Sigmoid colon (tissue), 7 donors: Measurements from ENCODE around the gene SGSM1. TPM values are rescaled to one million over a fixed set of nuclear protein-coding genes. Genes with fewer than 3 reads are reported as not detected.

Source experiments
- DNase-seq: peaks from one replicate; pipeline ENCODE4 v3.0.0-alpha.2; 2019
- H3K27ac ChIP-seq, 4 donors: fragments of 200-600 bp; sonication (generic); one replicate each; pipeline ENCODE4 v1.5.1; 2016 to 2019; ENCODE audit warnings: mild to moderate bottlenecking in 1 of 4
- H3K27me3 ChIP-seq, 3 donors: fragments of 200-600 bp; sonication (generic); one replicate each; pipeline ENCODE4 v1.5.1; 2019; ENCODE audit warnings: mild to moderate bottlenecking in 1 of 3
- H3K36me3 ChIP-seq, 4 donors: fragments of 200-600 bp; sonication (generic); one replicate each; pipeline ENCODE4 v1.5.1; 2016 to 2019
- H3K4me1 ChIP-seq, 4 donors: fragments of 200-600 bp; sonication (generic); one replicate each; pipeline ENCODE4 v1.5.1; 2017 to 2019
- H3K4me3 ChIP-seq, 4 donors: fragments of 200-600 bp; sonication (generic); one replicate each; pipeline ENCODE4 v1.5.1; 2017 to 2019; ENCODE audit warnings: mild to moderate bottlenecking in 2 of 4, moderate library complexity in 1 of 4
- H3K9me3 ChIP-seq, 4 donors: fragments of 200-600 bp in 3 of 4; sonication (generic) in 3 of 4; one replicate each; pipeline versions ENCODE4 v1.5.1 to v1.6.1; 2013 to 2019
- EP300 ChIP-seq, 4 donors: sonication (generic); formaldehyde crosslinking; IDR thresholded peaks; one replicate each; pipeline ENCODE4 v1.6.1; 2017; ENCODE audit warnings: antibody characterized with exemption in 4 of 4
- POLR2A ChIP-seq, 2 donors: fragments of 450-650 bp; IDR thresholded peaks; one replicate each; pipeline ENCODE4 v1.6.1; 2016; ENCODE audit warnings: antibody characterized with exemption in 2 of 2, mild to moderate bottlenecking in 2 of 2, moderate library complexity in 2 of 2
- POLR2AphosphoS5 ChIP-seq, 4 donors: sonication (generic); formaldehyde crosslinking; IDR thresholded peaks; one replicate each; pipeline ENCODE4 v1.6.1; 2017; ENCODE audit warnings: antibody characterized with exemption in 4 of 4
- WGBS, 2 donors: extraction: QIAGEN DNeasy Blood & Tissue Kit; methylation state at CpG; one replicate each; pipeline ENCODE4 v1.1.7; 2013; 5-methylcytosine and 5-hydroxymethylcytosine counted together
- intact Hi-C: fragments of 100-400 bp; cut with DNase I; formaldehyde crosslinking; loops from one replicate; pipeline ENCODE4 v1.15.1; 2023
- polyA plus RNA-seq, 3 donors: library from polyadenylated mRNA; stranded (reverse); fragments of 200-250 nt; gene quantifications; one replicate each; pipeline ENCODE4 v1.2.3, GENCODE V29; 2013
- total RNA-seq, 4 donors: library from RNA; depleted of rRNA; stranded (reverse); fragments of >200 nt; gene quantifications; one replicate each; pipeline ENCODE4 v1.1.0, GENCODE V29; 2016
- TF ChIP-seq, protein P1 (sequence below), 4 experiments: fragments of 450-650 bp in 3 of 4; fragments of 200-600 bp in 1 of 4; IDR thresholded peaks; one replicate each; pipeline ENCODE4 v1.5.1; 2016 to 2019; ENCODE audit warnings: antibody characterized with exemption in 4 of 4, mild to moderate bottlenecking in 3 of 4, moderate library complexity in 2 of 4
- donor health status: healthy with polysubstance abuse.
- donor health status: Bipolar disorder and iron deficiency.
- donor health status: healthy.

The SGSM1 gene
- total and polyA plus RNA-seq, 7 donors, result 0.46 to 3.6 (median 2.3) TPM

- Histone ChIP-seq H3K4me3 (no peak overlapping the region), H3K27ac (no peak overlapping the region), H3K4me1 (peaks cover 0 to 15% (median 11%) of the 10 kb centered on the region in 4 donors), H3K36me3 (no peaks in the 10 kb centered on the region), H3K9me3 (no peaks in the 10 kb centered on the region), H3K27me3 (no peaks in the 10 kb centered on the region)
- TF ChIP-seq EP300 (IDR thresholded peaks at IDR 0.05) (no peak), POLR2A (IDR thresholded peaks at IDR 0.05) (no peak), POLR2AphosphoS5 (IDR thresholded peaks at IDR 0.05) (no peak)
- TF ChIP-seq, protein P1, sequence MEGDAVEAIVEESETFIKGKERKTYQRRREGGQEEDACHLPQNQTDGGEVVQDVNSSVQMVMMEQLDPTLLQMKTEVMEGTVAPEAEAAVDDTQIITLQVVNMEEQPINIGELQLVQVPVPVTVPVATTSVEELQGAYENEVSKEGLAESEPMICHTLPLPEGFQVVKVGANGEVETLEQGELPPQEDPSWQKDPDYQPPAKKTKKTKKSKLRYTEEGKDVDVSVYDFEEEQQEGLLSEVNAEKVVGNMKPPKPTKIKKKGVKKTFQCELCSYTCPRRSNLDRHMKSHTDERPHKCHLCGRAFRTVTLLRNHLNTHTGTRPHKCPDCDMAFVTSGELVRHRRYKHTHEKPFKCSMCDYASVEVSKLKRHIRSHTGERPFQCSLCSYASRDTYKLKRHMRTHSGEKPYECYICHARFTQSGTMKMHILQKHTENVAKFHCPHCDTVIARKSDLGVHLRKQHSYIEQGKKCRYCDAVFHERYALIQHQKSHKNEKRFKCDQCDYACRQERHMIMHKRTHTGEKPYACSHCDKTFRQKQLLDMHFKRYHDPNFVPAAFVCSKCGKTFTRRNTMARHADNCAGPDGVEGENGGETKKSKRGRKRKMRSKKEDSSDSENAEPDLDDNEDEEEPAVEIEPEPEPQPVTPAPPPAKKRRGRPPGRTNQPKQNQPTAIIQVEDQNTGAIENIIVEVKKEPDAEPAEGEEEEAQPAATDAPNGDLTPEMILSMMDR (IDR thresholded peaks at IDR 0.05), result no peak
- DNase-seq, result no peak
- intact Hi-C loops, result no loop called here
- 31 to 74% methylated on average over 2 of the region's 2 CpGs for WGBS, 2 donors
Measured at GRCh38 chr22:24822471-24822870, 16.5 kb downstream of the SGSM1 start.

- Histone ChIP-seq H3K27ac (no peak overlapping the region), H3K36me3 (no peaks in the 10 kb centered on the region), H3K4me3 (no peak overlapping the region), H3K4me1 (peaks cover 0 to 13% (median 11%) of the 10 kb centered on the region in 4 donors), H3K27me3 (no peaks in the 10 kb centered on the region), H3K9me3 (no peaks in the 10 kb centered on the region)
- intact Hi-C loops, result no loop called here
- no peak for DNase-seq
- TF ChIP-seq, protein P1 (IDR thresholded peaks at IDR 0.05), result no peak
- TF ChIP-seq POLR2AphosphoS5 (IDR thresholded peaks at IDR 0.05) (no peak), EP300 (IDR thresholded peaks at IDR 0.05) (no peak), POLR2A (IDR thresholded peaks at IDR 0.05) (no peak)
- 95% methylated on average over 9 of the region's 9 CpGs for WGBS, 2 donors
Measured at GRCh38 chr22:24823787-24824186, 17.8 kb downstream of the SGSM1 start.

DNA sequence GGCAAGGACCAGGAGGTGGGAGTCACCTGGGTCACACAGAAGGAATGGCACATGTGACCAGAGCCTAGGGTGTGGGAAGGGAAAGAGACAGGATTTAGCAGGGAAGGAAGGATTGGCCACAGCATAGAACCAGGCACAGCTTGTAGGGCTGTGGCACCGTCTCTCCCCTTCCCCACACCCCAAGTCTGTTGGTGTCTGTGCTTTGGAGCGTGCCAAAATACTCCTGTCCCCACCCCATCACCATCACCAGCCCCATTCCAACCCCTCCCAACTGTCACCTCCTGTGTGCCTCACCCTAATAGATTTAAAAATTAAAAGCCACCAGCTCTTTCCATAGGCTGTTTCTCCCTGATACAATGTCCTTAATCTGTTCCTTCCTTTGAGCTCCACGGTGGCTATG, 18.2 kb downstream of the SGSM1 start:
- no peaks in the 10 kb centered on the region for H3K9me3 ChIP-seq
- H3K27me3 ChIP-seq, result no peaks in the 10 kb centered on the region
- peaks cover 0 to 13% (median 11%) of the 10 kb centered on the region in 4 donors for H3K4me1 ChIP-seq
- intact Hi-C loops, result no loop called here
- TF ChIP-seq, protein P1 (IDR thresholded peaks at IDR 0.05), result no peak
- no peak for TF ChIP-seq POLR2AphosphoS5 (IDR thresholded peaks at IDR 0.05)
- TF ChIP-seq EP300 (IDR thresholded peaks at IDR 0.05), result no peak
- TF ChIP-seq POLR2A (IDR thresholded peaks at IDR 0.05), result no peak
- no peak overlapping the region for H3K4me3 ChIP-seq
- H3K36me3 ChIP-seq, result no peaks in the 10 kb centered on the region
- 62 to 74% methylated on average over 3 of the region's 3 CpGs for WGBS, 2 donors
- no peak for DNase-seq
- no peak overlapping the region for H3K27ac ChIP-seq

- Histone ChIP-seq H3K27me3 (no peaks in the 10 kb centered on the region), H3K4me3 (no peak overlapping the region), H3K36me3 (no peaks in the 10 kb centered on the region), H3K27ac (no peak overlapping the region), H3K4me1 (peaks cover 0 to 8% (median 8%) of the 10 kb centered on the region in 4 donors), H3K9me3 (no peaks in the 10 kb centered on the region)
- 92% methylated on average over 4 of the region's 4 CpGs for WGBS, 2 donors
- intact Hi-C loops, result no loop called here
- no peak for DNase-seq
- TF ChIP-seq, protein P1 (IDR thresholded peaks at IDR 0.05), result no peak
- TF ChIP-seq POLR2A (IDR thresholded peaks at IDR 0.05) (no peak), EP300 (IDR thresholded peaks at IDR 0.05) (no peak)
Measured at GRCh38 chr22:24824915-24825314, 18.9 kb downstream of the SGSM1 start.

DNA sequence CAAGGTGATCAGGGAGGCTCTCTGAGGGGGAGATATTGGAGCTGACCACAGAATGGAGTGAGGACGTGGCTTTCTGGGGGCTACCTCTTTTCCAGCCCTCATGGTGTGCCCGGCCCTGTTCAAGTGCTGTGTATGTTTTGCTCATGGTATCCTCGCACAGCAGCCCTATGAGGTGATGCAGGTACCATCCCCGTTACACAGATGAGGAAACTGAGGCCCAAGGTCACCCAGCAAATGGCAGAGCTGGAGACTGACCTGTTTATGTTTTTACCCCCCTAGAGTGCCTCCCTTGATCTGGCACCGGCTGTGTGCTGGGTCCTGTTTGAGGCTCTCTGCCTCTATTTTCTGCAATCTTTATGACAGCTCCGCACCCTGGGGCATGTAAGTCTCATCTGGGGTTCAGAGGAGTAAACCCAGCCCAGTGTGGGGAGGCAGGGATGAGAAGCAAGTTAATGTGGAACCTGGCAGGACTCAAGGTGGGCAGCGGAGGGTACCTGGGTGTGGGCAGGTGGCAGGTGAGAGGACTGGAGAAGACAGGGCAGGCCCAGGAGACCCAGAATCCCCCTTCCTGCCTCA, 20.8 kb downstream of the SGSM1 start:
- no peaks in the 10 kb centered on the region for H3K36me3 ChIP-seq
- H3K4me1 ChIP-seq, result no peaks in the 10 kb centered on the region
- intact Hi-C loops, result no loop called here
- 42 to 75% methylated on average over 7 of the region's 7 CpGs for WGBS, 2 donors
- no peaks in the 10 kb centered on the region for H3K9me3 ChIP-seq
- no peak overlapping the region for H3K4me3 ChIP-seq
- no peak overlapping the region for H3K27ac ChIP-seq
- no peaks in the 10 kb centered on the region for H3K27me3 ChIP-seq
- no peak for TF ChIP-seq POLR2AphosphoS5 (IDR thresholded peaks at IDR 0.05)
- no peak for TF ChIP-seq POLR2A (IDR thresholded peaks at IDR 0.05)
- TF ChIP-seq, protein P1 (IDR thresholded peaks at IDR 0.05), result no peak
- no peak for TF ChIP-seq EP300 (IDR thresholded peaks at IDR 0.05)
- no peak for DNase-seq
